Fibroblast of lung (primary cell): ENCODE data around the gene TMPRSS13. TPM values are rescaled to one million over a fixed set of nuclear protein-coding genes. Genes with fewer than 3 reads are reported as not detected.
A peak's percentile ranks its signal among the peaks of the same experiment; 100 is the strongest.

Experiments
- DNase-seq, 2 donors: peaks; one replicate each; pipeline versions ENCODE4 v3.0.0 to v3.0.0-alpha.2; 2010; ENCODE audit warnings: low read depth in 2 of 2
- H2AFZ ChIP-seq: 2 replicates; pipeline ENCODE4 v1.5.1; 2012; ENCODE audit warnings: low read length, control low read depth, inconsistent platforms
- H3K27ac ChIP-seq: 2 replicates; pipeline ENCODE4 v1.5.1; 2011; ENCODE audit warnings: low read length, control low read depth; ENCODE audit not compliant: insufficient read depth
- H3K27me3 ChIP-seq: 2 replicates; pipeline ENCODE4 v1.5.1; 2011; ENCODE audit warnings: mild to moderate bottlenecking, low read length; ENCODE audit not compliant: control insufficient read depth, insufficient read depth
- H3K36me3 ChIP-seq: 2 replicates; pipeline ENCODE4 v1.5.1; 2011; ENCODE audit warnings: low read length; ENCODE audit not compliant: control insufficient read depth, insufficient read depth
- H3K4me1 ChIP-seq: 2 replicates; pipeline ENCODE4 v1.5.1; 2011; ENCODE audit warnings: low read length; ENCODE audit not compliant: control insufficient read depth, insufficient read depth; ENCODE audit errors: extremely low read depth
- H3K4me2 ChIP-seq: 2 replicates; pipeline ENCODE4 v1.5.1; 2011; ENCODE audit warnings: low read length, control low read depth; ENCODE audit not compliant: insufficient read depth; ENCODE audit errors: extremely low read depth
- H3K4me3 ChIP-seq, 4 experiments: fragments of 200-600 bp in 1 of 4; sonication (generic) in 1 of 4; replicated peaks in 1 of 4; 2 replicates each; pipeline ENCODE4 v1.5.1; 2011 to 2016; ENCODE audit warnings: low read length in 4 of 4, low read depth in 3 of 4, mild to moderate bottlenecking in 3 of 4, control low read depth in 2 of 4, inconsistent platforms in 1 of 4, mixed read lengths in 1 of 4; ENCODE audit not compliant: insufficient read depth in 1 of 4; ENCODE audit errors: control extremely low read depth in 1 of 4
- H3K79me2 ChIP-seq: 2 replicates; pipeline ENCODE4 v1.5.1; 2012; ENCODE audit warnings: mild to moderate bottlenecking, low read length, inconsistent platforms; ENCODE audit not compliant: control insufficient read depth, insufficient read depth
- H3K9ac ChIP-seq: 2 replicates; pipeline ENCODE4 v1.5.1; 2011; ENCODE audit warnings: mild to moderate bottlenecking, low read length, control low read depth; ENCODE audit not compliant: insufficient read depth
- H3K9me3 ChIP-seq: 2 replicates; pipeline ENCODE4 v1.5.1; 2012; ENCODE audit warnings: low read depth, low read length; ENCODE audit not compliant: control insufficient read depth, insufficient read depth
- H4K20me1 ChIP-seq: 2 replicates; pipeline ENCODE4 v1.5.1; 2011; ENCODE audit warnings: low read length; ENCODE audit not compliant: control insufficient read depth, insufficient read depth; ENCODE audit errors: extremely low read depth
- CTCF ChIP-seq, 2 donors: IDR thresholded peaks in 1 of 2; conservative IDR thresholded peaks in 1 of 2; 1 replicate in 1 of 2; 2 replicates in 1 of 2; pipeline ENCODE4 v1.5.1; 2011 to 2012; ENCODE audit warnings: low read length in 2 of 2, control low read depth in 1 of 2, inconsistent platforms in 1 of 2, low read depth in 1 of 2, mild to moderate bottlenecking in 1 of 2
- EZH2 ChIP-seq: IDR thresholded peaks from 2 replicates; pipeline ENCODE4 v1.5.1; 2012; ENCODE audit warnings: low read length, control low read depth, mild to moderate bottlenecking; ENCODE audit errors: missing control alignments
- polyA plus RNA-seq, 2 donors: library from polyadenylated mRNA; depleted of rRNA in 1 of 2; stranded (reverse) in 1 of 2; unstranded in 1 of 2; fragments of >200 nt; gene quantifications; 2 replicates each; pipeline ENCODE4 v1.2.1, GENCODE V29; 2011 to 2012; ENCODE audit warnings: missing spikeins in 1 of 2
- total RNA-seq: library from RNA; depleted of rRNA; stranded (reverse); fragments of >200 nt; gene quantifications from 2 replicates; pipeline ENCODE4 v1.2.1, GENCODE V29; 2014

The TMPRSS13 gene
- total and polyA plus RNA-seq, 2 donors (not counting 1 experiment from before 2014, with no cell fraction given): not detected

- Histone ChIP-seq H3K4me1 (no peaks in the 10 kb centered on the region), H4K20me1 (peaks cover 2% of the 10 kb centered on the region), H3K4me2 (no peak overlapping the region), H2AFZ (no peak overlapping the region), H3K4me3 (no peak overlapping the region), H3K9me3 (no peaks in the 10 kb centered on the region), H3K79me2 (no peaks in the 10 kb centered on the region), H3K36me3 (no peaks in the 10 kb centered on the region), H3K27me3 (no peaks in the 10 kb centered on the region), H3K27ac (no peak overlapping the region), H3K9ac (no peak overlapping the region)
- peak; percentile 41 to 56 for DNase-seq
- TF ChIP-seq EZH2: no peak
- TF ChIP-seq CTCF (conservative IDR thresholded peaks at IDR 0.05 in 1 of 2, IDR thresholded peaks at IDR 0.05 in 1 of 2; ENCODE audit: low read depth in 1 of 2, low read length in 2 of 2): no peak
These were observed 44.2 kb downstream of the TMPRSS13 start for GRCh38 chr11:117884994-117885393.

- Histone ChIP-seq H3K79me2 (no peaks in the 10 kb centered on the region), H3K9ac (no peak overlapping the region), H3K27me3 (peaks cover 1% of the 10 kb centered on the region), H4K20me1 (no peaks in the 10 kb centered on the region), H2AFZ (no peak overlapping the region), H3K4me2 (no peak overlapping the region), H3K27ac (no peak overlapping the region), H3K9me3 (no peaks in the 10 kb centered on the region), H3K4me1 (no peaks in the 10 kb centered on the region), H3K36me3 (no peaks in the 10 kb centered on the region), H3K4me3 (no peak overlapping the region)
- no peak for DNase-seq
- no peak for TF ChIP-seq CTCF (conservative IDR thresholded peaks at IDR 0.05 in 1 of 2, IDR thresholded peaks at IDR 0.05 in 1 of 2; ENCODE audit: low read depth in 1 of 2, low read length in 2 of 2)
- no peak for TF ChIP-seq EZH2
These were observed 46.1 kb downstream of the TMPRSS13 start for GRCh38 chr11:117883063-117883462.

- Histone ChIP-seq H3K4me2 (no peak overlapping the region), H4K20me1 (no peaks in the 10 kb centered on the region), H3K36me3 (no peaks in the 10 kb centered on the region), H2AFZ (no peak overlapping the region), H3K4me1 (no peaks in the 10 kb centered on the region), H3K27me3 (peaks cover 6% of the 10 kb centered on the region), H3K9ac (no peak overlapping the region), H3K4me3 (no peak overlapping the region), H3K27ac (no peak overlapping the region), H3K79me2 (no peaks in the 10 kb centered on the region), H3K9me3 (no peaks in the 10 kb centered on the region)
- no peak for DNase-seq
- TF ChIP-seq EZH2: no peak
- no peak for TF ChIP-seq CTCF (conservative IDR thresholded peaks at IDR 0.05 in 1 of 2, IDR thresholded peaks at IDR 0.05 in 1 of 2; ENCODE audit: low read depth in 1 of 2, low read length in 2 of 2)
These were observed 46.8 kb downstream of the TMPRSS13 start for GRCh38 chr11:117882311-117882905.
